GM20000 (cell line): ENCODE data around the gene KIF1A.

Experiments
- DNase-seq: peaks from one replicate; pipeline ENCODE4 v3.0.0; 2012; ENCODE audit warnings: low spot score
- CTCF ChIP-seq: IDR thresholded peaks from 2 replicates; pipeline ENCODE4 v1.5.1; 2012; ENCODE audit warnings: mild to moderate bottlenecking, control low read depth; ENCODE audit errors: extremely low read depth, missing control alignments

KIF1A gene

GRCh38 chr2:240785424-240786335 lies 34.3 kb downstream of the KIF1A start:
- DNase-seq, result no peak
- TF ChIP-seq CTCF, result no peak

- no peak for DNase-seq
- no peak for TF ChIP-seq CTCF
Measured at GRCh38 chr2:240784629-240785423, 35.2 kb downstream of the KIF1A start.

GRCh38 chr2:240783819-240784621 lies 36.0 kb downstream of the KIF1A start:
- TF ChIP-seq CTCF, result no peak
- DNase-seq, result no peak

GRCh38 chr2:240782886-240783818 lies 36.9 kb downstream of the KIF1A start:
- no peak for TF ChIP-seq CTCF

GRCh38 chr2:240782221-240782885 lies 37.7 kb downstream of the KIF1A start:
- no peak for DNase-seq
- TF ChIP-seq CTCF, result no peak

More at GRCh38 chr2:240782886-240783818, 36.9 kb downstream of the KIF1A start:
- no peak for DNase-seq
